ENCODE results near the gene MICA. TPM values are rescaled to one million over a fixed set of nuclear protein-coding genes. Genes with fewer than 3 reads are reported as not detected.
"Not testable (repeated sequence)": the region's sequence is repeated elsewhere in the genome, so short reads cannot be mapped to it uniquely, and the experiment has no call there.

MICA gene
- 10 to 100 TPM in 1 of 4 donors, 1 to 10 TPM in 3; 4.4 to 12.8 (median 8.1) TPM for polyA plus RNA-seq (ENCODE audit: insufficient read length in 4 of 4)

DNA sequence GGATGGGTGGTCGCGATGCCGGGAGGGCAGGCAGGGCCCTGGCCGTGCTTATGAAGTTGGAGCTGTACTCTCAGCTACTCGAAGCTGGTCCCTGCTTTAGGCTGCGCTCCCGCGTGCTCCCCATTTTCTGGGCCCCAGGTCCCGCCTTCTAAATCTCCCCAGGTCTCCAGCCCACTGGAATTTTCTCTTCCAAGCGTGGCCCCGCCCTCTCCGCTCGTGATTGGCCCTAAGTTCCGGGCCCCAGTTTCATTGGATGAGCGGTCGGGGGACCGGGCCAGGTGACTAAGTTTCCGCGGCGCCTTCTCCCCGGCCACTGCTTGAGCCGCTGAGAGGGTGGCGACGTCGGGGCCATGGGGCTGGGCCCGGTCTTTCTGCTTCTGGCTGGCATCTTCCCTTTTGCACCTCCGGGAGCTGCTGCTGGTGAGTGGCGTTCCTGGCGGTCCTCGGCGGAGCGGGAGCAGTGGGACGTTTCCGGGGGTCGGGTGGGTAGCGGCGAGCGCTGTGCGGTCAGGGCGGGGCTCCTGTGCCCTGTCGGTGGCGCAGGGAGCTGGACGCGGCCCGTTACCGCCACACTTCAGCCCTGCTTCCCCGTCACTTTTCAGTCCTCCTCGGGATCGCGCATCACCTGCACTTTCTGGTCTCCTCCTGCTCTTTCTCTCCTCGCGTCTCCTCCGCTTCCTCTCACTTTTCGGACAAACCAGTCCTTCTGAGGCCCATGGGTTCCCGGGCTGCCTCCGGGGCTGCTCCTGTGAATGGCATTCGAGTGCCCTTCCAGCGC, at the start of gene MICA:
TSS of gene MICA (plus strand) at position 313 of the 778 bp plus-strand sequence. CDS start at position 351, 38 bp downstream.
- peak in 2 of 4 donors; percentile 68 to 80 for DNase-seq (ENCODE audit: low read depth in 4 of 4, low spot score in 3 of 4)

- DNase-seq (ENCODE audit: low read depth in 4 of 4, low spot score in 3 of 4) = no peak
Measured at GRCh38 chr6:31354158-31354863, 49.1 kb upstream of the MICA start.

DNA sequence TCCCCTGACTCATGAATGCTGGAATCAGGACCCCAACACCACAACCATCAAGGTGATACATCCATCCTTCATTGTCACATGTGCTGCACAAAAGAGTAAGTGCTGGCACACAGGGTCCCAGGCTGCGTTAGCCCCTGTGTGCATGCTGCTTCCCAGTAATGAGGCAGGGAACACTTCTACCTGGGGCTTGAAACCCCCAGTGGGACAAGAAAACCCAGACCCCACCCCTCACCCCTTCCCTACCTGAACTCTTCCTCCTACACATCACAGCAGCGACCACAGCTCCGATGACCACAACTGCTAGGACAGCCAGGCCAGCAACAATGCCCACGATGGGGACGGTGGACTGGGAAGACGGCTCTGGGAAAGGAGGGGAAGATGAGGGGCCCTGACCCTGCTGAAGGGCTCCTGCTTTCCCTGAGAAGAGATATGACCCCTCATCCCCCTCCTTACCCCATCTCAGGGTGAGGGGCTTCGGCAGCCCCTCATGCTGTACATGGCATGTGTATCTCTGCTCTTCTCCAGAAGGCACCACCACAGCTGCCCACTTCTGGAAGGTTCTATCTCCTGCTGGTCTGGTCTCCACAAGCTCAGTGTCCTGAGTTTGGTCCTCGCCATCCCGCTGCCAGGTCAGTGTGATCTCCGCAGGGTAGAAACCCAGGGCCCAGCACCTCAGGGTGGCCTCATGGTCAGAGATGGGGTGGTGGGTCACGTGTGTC, 48.4 kb upstream of the MICA start:
- DNase-seq (ENCODE audit: low read depth in 4 of 4, low spot score in 3 of 4) = no peak

DNA sequence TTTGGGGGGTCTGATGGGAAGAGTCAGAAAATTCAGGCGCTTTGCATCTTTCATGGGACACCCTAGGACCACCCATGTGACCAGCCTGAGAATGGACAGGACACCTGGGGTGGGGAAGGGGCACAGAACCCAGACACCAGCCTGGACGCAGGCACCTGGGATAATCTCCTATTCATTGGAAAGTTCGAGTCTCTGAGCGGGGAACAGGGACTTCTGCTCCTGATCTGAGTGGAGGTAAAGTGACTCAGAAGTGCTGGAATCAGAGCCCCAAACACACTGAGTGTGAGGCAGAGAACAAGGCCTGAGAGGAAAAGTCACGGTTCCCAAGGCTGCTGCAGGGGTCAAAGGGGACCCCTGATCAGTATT, 47.8 kb upstream of the MICA start:
- no peak for DNase-seq (ENCODE audit: low read depth in 4 of 4, low spot score in 3 of 4)

DNA sequence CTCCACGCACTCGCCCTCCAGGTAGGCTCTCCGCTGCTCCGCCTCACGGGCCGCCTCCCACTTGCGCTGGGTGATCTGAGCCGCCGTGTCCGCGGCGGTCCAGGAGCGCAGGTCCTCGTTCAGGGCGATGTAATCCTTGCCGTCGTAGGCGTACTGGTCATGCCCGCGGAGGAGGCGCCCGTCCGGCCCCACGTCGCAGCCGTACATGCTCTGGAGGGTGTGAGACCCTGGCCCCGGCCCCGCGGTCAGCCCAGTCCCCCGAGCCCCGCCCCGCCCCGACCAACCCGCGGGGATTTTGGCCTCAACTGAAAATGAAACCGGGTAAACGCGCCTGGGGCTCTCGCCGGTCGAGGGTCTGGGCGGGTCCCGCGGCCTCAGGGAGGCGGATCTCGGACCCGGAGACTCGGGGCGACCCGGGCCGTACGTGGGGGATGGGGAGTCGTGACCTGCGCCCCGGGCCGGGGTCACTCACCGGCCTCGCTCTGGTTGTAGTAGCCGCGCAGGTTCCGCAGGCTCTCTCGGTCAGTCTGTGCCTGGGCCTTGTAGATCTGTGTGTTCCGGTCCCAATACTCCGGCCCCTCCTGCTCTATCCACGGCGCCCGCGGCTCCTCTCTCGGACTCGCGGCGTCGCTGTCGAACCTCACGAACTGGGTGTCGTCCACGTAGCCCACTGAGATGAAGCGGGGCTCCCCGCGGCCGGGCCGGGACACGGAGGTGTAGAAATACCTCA, 47.0 kb upstream of the MICA start:
- no peak for DNase-seq (ENCODE audit: low read depth in 4 of 4, low spot score in 3 of 4)

DNA sequence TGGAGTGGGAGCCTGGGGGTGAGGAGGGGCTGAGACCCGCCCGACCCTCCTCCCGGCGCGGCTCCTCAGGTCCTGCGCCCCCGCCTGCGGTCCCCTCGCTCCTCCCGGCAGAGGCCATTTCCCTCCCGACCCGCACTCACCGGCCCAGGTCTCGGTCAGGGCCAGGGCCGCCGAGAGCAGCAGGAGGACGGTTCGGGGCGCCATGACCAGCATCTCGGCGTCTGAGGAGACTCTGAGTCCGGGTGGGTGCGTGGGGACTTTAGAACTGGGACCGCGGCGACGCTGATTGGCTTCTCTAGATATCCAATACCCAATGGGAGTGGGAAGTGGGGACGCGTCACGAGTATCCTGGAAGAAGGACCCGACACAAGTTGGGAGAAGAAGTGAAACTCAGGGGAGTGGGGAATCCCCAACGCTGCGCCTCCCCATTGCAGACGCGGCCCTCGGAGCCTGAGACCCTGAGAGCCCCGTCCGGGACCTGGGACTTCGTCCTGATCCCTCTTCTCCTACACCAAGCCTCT, 46.4 kb upstream of the MICA start, which contains the start of gene HLA-B:
TSS of gene HLA-B (minus strand) at position 234 of the 521 bp plus-strand sequence. CDS start at position 213, 21 bp downstream.
- peak in 3 of 4 donors; percentile 41 to 74 (median 74) for DNase-seq (ENCODE audit: low read depth in 4 of 4, low spot score in 3 of 4)

DNA sequence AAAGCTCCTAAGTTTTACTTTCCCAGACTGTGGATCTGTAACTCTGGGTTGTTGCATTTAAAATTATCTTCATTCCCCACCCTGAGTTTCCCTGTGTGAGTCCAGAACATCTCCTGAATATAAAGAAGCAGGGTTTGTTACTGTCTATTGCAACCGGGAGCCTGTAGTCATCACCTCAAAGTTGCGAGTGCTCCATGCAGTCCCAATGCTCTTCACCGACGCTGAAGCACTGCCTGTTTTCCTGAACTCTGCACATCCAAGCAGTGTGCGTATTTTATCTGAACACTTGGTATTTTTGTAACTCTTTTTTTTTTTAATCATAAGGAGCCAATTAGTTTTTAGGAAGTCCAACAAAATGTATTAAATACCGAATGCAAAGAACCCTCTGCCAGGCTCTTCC, 45.5 kb upstream of the MICA start:
- DNase-seq (ENCODE audit: low read depth in 4 of 4, low spot score in 3 of 4) = no peak

- DNase-seq (ENCODE audit: low read depth in 4 of 4, low spot score in 3 of 4) = no peak
Measured at GRCh38 chr6:31358302-31358701, 45.1 kb upstream of the MICA start.

DNA sequence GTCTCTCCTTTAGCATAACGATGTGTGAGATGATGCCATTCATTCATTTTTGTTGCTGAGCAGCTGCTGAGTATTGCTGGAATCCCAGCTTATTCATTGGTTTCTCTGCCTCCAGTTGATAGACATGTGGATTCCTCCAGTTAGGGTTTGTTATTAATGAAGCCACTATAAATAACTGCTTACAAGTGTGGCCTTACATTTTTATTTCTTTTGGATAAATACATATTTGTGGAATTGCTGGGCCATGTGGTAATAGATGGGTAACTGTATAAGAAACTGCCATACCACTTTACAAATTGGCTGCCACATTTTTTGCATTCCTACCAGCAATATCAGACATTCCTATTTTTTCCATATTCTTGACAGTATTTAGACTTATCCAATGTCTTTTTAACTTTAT, 43.8 kb upstream of the MICA start:
- DNase-seq (ENCODE audit: low read depth in 4 of 4, low spot score in 3 of 4) = no peak

- DNase-seq (ENCODE audit: low read depth in 4 of 4, low spot score in 3 of 4) = no peak
Measured at GRCh38 chr6:31362751-31363150, 40.6 kb upstream of the MICA start.

DNA sequence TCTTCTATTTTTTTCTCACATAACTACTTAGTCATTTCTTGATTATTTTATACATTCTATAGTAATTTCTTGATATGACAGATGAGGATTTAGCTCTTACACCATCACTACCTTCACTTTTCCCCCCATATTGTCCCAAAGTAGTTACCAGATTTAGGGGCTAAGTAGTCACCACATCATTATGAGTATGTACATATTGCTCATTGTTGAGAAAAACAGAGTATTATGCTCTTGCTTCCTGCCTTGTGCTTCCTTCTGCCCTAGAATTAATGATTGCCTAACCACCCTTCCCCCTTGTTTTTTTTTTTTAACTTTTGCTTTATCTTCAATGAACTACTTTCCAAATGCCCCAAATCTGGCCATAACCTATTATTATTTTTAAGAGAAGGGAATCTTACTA, 39.6 kb upstream of the MICA start:
- no peak for DNase-seq (ENCODE audit: low read depth in 4 of 4, low spot score in 3 of 4)

- DNase-seq (ENCODE audit: low read depth in 4 of 4, low spot score in 3 of 4) = no peak
Measured at GRCh38 chr6:31365864-31366263, 37.5 kb upstream of the MICA start.

DNA sequence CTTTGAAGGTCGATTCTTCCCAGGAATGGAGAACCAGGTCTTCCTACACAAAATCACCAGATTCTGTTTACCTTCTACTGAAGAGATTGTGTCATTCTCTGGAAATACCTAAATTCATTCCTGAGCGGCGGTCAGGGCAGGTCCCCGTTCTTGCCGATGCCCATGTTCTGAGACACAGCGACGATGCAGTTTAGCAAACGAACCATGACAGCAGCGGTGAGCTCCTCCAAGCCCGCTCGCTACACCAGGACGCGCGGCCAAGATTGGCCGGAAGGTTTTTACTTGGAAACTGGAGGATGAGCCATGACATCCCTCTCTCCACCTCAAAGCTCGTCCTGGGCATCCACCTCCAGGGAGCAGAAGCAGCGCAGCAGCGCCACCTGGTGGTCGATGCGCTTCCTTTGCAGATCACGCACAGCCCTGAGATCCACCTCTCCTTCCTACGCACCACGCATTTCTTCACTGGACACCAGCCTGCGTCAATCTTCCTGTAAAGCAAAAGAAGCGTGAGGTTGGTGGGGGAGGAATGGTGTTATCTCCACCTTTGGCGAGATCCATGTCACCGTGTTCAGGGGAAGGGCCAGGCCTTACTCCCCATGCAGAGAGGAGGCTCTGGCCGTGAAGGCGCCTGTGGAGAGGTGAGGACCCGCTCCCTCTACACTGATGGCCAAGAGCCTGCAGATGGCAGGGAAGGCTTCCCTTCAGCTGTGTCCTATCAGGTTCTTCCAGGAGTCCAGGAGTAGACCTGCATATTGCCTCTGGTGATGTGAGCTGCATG, 36.5 kb upstream of the MICA start:
- DNase-seq (ENCODE audit: low read depth in 4 of 4, low spot score in 3 of 4) = peak; percentile 68 to 82 (median 72)

DNA sequence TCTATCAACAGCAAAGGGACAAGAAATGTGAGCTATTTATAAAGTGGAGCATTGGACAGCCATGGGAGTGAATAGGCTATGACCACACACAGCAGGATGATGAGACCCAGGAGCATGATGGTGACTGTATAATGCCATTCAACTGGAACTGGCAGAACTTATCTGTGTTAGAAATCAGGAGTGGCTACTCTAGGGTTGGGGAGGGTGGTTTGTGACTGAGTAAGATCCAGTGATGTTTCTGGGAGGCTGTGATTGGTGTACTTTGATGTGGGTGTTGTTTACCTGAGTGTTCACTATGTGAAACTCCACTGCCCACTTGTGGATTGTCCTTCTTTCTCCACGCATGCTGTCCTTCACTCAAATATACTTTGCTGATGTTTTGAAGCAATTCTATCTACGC, 34.9 kb upstream of the MICA start:
- no peak for DNase-seq (ENCODE audit: low read depth in 4 of 4, low spot score in 3 of 4)

GRCh38 chr6:31374118-31374517, 29.3 kb upstream of the MICA start:
- DNase-seq (ENCODE audit: low read depth in 4 of 4, low spot score in 3 of 4) = not testable (repeated sequence)

DNA sequence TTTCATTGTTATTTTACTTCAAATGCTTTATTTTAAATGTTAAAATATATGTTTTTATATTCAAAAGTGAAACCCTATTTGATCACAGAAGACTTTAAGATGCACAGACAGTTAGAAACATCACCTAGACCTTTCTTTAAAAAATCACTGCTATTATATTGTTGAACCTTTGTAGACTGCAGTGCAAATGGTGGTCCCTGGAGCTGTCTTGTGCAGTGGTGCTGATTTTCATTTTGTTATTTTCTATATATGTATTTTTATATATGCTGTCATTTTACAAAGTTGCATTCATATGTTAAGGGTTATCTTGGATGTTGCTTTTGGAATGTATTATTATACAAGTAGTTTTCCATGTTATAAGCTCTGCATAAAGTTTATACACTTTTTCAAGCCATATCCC, 27.7 kb upstream of the MICA start:
- DNase-seq (ENCODE audit: low read depth in 4 of 4, low spot score in 3 of 4) = no peak

- DNase-seq (ENCODE audit: low read depth in 4 of 4, low spot score in 3 of 4) = no peak
Measured at GRCh38 chr6:31377029-31377428, 26.4 kb upstream of the MICA start.

DNA sequence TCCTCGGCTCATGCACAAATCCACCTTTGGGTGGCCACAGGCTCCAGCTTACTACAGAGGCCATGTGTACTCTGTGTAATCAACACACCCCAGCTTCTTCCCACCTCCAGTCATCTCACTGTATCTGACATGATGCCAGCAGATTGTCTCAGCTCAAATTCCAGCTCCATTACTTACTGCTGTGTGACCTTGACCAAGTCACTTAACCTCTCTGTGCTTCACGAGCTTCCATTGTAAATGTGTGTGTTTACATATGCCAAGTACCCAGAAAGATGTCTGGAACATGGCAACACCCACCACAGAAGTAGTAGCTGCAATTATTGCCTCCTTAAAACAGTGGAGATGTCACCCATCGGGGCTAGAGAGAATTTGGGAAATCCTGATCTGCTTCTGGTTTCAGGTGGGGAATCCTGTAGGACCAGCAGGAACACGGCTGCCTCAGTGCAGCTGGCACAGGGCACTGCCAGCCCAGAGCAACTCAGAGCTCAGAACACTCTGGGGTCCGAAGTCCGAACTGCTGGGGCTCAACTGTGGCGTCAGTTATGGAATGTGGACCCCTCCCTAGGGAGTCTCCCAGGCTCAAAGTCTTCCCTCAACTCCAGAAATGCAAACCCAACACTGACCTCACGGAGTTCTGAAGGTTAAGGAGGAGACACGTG, 25.2 kb upstream of the MICA start:
- no peak for DNase-seq (ENCODE audit: low read depth in 4 of 4, low spot score in 3 of 4)

- no peak for DNase-seq (ENCODE audit: low read depth in 4 of 4, low spot score in 3 of 4)
Measured at GRCh38 chr6:31378721-31379103, 24.7 kb upstream of the MICA start.

Measured in left renal pelvis (tissue), 4 donors.